HG03135 (cell line): Measurements from ENCODE around the gene SEC14L1.
"Not testable (repeated sequence)": the region's sequence is repeated elsewhere in the genome, so short reads cannot be mapped to it uniquely, and the experiment has no call there.

Source experiments
- ATAC-seq: cut with Tn5 transposase; IDR thresholded peaks from one replicate; pipeline ENCODE4 v1.9.1; 2021; ENCODE audit warnings: mild to moderate bottlenecking, moderate library complexity; ENCODE audit not compliant: unreplicated experiment

Gene SEC14L1

GRCh38 chr17:77115947-77116346, 24.8 kb upstream of the SEC14L1 start:
- no peak for ATAC-seq

GRCh38 chr17:77116371-77116860, 24.4 kb upstream of the SEC14L1 start:
- ATAC-seq = no peak

- no peak for ATAC-seq
These were observed 23.4 kb upstream of the SEC14L1 start for GRCh38 chr17:77117415-77117814.

GRCh38 chr17:77118251-77118928, 22.4 kb upstream of the SEC14L1 start:
- no peak for ATAC-seq

GRCh38 chr17:77119668-77120301, 21.0 kb upstream of the SEC14L1 start:
- no peak for ATAC-seq

- no peak for ATAC-seq
These were observed 19.9 kb upstream of the SEC14L1 start for GRCh38 chr17:77120868-77121267.

- no peak for ATAC-seq
These were observed 16.4 kb upstream of the SEC14L1 start for GRCh38 chr17:77124192-77124889.

GRCh38 chr17:77125432-77125901, 15.3 kb upstream of the SEC14L1 start:
- ATAC-seq = no peak

GRCh38 chr17:77126519-77126918, 14.2 kb upstream of the SEC14L1 start:
- no peak for ATAC-seq

- ATAC-seq = no peak
These were observed 12.9 kb upstream of the SEC14L1 start for GRCh38 chr17:77127735-77128361.

GRCh38 chr17:77128896-77129567, 11.7 kb upstream of the SEC14L1 start:
- ATAC-seq = no peak

- no peak for ATAC-seq
These were observed 11.0 kb upstream of the SEC14L1 start for GRCh38 chr17:77129568-77130301.

- no peak for ATAC-seq
These were observed 10.2 kb upstream of the SEC14L1 start for GRCh38 chr17:77130525-77130924.

GRCh38 chr17:77131904-77132303, 8.9 kb upstream of the SEC14L1 start:
- ATAC-seq = no peak

- no peak for ATAC-seq
These were observed 8.2 kb upstream of the SEC14L1 start for GRCh38 chr17:77132411-77133086.

GRCh38 chr17:77133087-77133638, 7.6 kb upstream of the SEC14L1 start:
- ATAC-seq = no peak

GRCh38 chr17:77136420-77136767, 4.4 kb upstream of the SEC14L1 start:
- ATAC-seq = no peak

- ATAC-seq = no peak
These were observed 3.7 kb upstream of the SEC14L1 start for GRCh38 chr17:77137111-77137510.

GRCh38 chr17:77137886-77138285, 2.9 kb upstream of the SEC14L1 start:
- not testable (repeated sequence) for ATAC-seq
